Astrocyte of the spinal cord (primary cell): Measurements from ENCODE around the gene LRRC26.

Experiments used
- DNase-seq: peaks from one replicate; pipeline ENCODE4 v3.0.0; 2011; ENCODE audit warnings: low read depth, low spot score
- H3K4me3 ChIP-seq: 2 replicates; pipeline ENCODE4 v1.5.1; 2011; ENCODE audit warnings: low read depth, mild to moderate bottlenecking, low read length, moderate library complexity
- CTCF ChIP-seq: IDR thresholded peaks from 2 replicates; pipeline ENCODE4 v1.5.1; 2012; ENCODE audit warnings: low read depth, mild to moderate bottlenecking, low read length, inconsistent platforms
- in situ Hi-C: cut with HindIII; loops from 2 replicates; pipeline ENCODE4 v1.10.0; 2017; ENCODE audit warnings: low sequenced_read_pairs

LRRC26 gene

DNA sequence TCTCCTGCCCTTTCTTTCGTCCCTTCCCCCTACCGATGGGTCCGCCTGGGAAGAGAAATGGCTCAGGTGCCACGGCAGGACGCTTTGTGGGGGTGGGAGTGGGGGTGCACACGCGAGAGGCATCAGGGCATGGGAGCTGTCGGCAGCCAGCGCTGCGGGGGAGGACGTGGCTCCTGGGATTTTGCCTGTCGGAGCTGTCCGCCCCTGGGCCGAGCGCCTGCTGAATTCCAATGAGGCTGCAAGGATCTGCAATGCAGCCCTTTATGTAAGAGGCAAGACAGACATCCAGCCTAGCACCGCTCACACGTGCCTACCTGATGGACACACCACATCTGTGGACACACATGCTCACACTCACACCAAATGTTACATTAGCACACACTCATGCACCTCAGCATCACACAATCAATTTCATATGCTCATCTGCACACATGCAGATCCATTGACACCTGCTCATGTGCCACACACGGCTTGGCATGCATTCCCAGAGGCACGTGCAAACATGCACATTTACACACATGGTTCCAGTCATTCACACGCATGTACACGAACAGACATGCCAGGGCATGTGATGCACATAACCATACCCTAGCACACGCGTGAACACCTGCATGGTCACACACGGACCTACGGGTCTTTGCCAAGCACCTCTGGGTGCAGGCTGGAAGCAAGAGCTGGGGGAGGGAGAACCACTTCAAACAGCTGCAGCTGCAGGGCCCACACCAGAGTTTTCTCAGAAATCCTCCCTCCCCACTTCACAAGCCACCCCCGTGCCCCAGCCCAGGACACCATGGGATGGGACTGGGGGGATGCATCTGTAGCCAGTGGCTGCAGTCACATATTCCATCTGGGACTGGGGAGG, 29.5 kb downstream of the LRRC26 start:
- no peak overlapping the region for H3K4me3 ChIP-seq
- no peak for TF ChIP-seq CTCF
- no peak for DNase-seq
- in situ Hi-C loops, result no loop called here

GRCh38 chr9:137139468-137140150, 30.2 kb downstream of the LRRC26 start:
- TF ChIP-seq CTCF, result no peak
- no peak for DNase-seq
- no peak overlapping the region for H3K4me3 ChIP-seq
- in situ Hi-C loops, result no loop called here

DNA sequence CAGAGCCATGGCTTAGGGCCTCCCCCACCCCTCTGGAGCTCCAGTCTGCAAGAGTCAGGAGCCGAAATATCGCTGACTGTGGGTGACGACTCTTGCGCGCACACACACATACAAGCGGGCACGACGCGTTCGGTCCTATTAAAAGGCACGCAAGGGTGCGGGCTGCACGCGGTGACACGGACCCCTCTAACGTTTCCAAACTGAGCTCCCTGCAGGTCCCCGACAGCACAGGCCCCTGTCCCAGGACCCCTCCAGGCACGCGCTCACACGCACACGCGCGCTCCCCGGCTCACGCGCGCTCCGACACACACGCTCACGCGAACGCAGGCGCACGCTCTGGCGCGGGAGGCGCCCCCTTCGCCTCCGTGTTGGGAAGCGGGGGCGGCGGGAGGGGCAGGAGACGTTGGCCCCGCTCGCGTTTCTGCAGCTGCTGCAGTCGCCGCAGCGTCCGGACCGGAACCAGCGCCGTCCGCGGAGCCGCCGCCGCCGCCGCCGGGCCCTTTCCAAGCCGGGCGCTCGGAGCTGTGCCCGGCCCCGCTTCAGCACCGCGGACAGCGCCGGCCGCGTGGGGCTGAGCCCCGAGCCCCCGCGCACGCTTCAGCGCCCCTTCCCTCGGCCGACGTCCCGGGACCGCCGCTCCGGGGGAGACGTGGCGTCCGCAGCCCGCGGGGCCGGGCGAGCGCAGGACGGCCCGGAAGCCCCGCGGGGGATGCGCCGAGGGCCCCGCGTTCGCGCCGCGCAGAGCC, 31.0 kb downstream of the LRRC26 start, which contains the start of gene GRIN1:
Gene GRIN1 (plus strand): TSS at position 433 of the 746 bp plus-strand sequence. CDS start 333 bp downstream, outside the sequence.
- in situ Hi-C loops, result no loop called here
- H3K4me3 ChIP-seq, result no peak within 1 kb of the TSS
- no peak for DNase-seq
- no peak for TF ChIP-seq CTCF

DNA sequence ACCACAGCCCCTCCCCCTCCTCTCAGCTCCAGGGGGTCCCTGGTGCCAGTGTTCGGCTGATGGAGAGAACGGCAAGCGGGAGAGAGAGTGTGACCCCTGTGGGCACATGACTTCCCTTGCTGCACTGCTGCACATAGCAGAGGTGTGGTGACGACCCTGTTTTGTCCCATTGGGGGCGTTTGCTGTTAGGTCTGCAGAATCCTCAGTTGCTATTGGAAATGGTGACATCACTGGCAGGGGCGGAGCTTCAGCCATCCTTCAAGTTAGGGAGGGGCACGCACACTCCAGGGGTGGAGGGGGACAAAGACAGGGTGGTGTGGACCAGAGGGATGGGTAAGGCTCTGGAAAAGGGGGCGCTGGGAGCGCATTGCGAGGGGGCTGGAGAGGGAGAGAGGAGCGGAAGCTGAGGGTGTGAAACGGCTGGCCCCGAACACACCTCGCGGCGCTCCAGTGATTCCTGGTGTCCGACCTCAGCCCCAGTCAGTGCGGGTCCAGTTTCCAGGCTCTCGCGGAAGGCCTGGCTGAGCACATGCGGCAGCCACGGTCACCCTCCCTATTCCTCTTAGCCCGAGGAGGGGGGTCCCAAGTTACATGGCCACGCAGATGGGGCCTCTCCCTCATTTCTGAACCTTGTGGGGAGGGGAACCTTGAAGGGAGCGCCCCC, 31.7 kb downstream of the LRRC26 start:
- TF ChIP-seq CTCF, result no peak
- in situ Hi-C loops, result no loop called here
- no peak for DNase-seq
- H3K4me3 ChIP-seq, result no peak overlapping the region

DNA sequence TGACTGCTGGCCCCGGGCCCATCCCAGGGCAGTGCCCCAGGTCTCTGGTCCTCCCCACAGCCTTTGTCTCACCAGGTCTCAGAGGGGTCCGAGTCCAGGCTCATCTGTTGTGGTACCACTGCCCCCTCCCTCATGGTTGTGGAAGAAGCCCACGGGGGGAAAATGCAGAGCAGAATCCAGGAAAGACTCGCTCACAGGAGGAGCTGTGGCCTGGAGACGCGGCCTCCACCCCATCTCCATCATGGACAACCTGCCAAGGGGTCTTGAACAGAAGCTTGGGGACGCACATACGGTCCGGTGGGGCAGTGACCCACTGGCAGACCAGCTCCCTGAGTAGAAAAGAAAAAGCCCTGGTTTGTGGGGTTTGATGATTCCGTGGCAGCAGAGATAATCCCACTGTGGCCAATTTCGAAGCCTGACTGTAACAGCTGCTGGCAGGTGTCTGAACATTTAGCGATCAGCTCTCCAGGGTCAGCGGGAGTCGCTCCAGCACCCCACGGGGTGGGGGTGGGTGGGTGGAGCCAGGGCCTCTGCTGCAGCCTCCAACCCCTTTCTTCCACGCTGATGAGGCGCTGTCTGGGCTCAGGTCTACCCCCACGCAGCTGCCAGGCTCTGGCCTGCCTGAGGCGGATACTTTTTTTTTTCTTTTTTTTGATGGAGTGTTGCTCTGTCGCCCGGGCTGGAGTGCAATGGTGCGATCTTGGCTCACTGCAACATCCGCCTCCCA, 32.8 kb downstream of the LRRC26 start:
- DNase-seq, result no peak
- no peak overlapping the region for H3K4me3 ChIP-seq
- in situ Hi-C loops, result no loop called here
- TF ChIP-seq CTCF, result no peak
